ENCODE data around the gene APC2.
A peak's percentile ranks its signal among the peaks of the same experiment; 100 is the strongest.

The APC2 gene

GRCh38 chr19:1449467-1450442, at the start of gene APC2:
Gene APC2 (plus strand): TSS chr19:1450121. CDS start chr19:1453002, 2,881 bp downstream.
- Mint-ChIP-seq H3K4me1 (peaks cover 29% of the 10 kb centered on the region), H3K27me3 (peaks cover 90% of the 10 kb centered on the region), H3K4me3 (peak within 1 kb of the TSS; percentile 29 to 78), H3K27ac (peak within 1 kb of the TSS in 1 of 2 donors; percentile 16), H3K9me3 (no peaks in the 10 kb centered on the region)
- peak in 1 of 2 donors; percentile 59 for DNase-seq
- peak; percentile 57 for ATAC-seq

GRCh38 chr19:1400281-1401137, 49.4 kb upstream of the APC2 start:
- peak overlapping the region; percentile 70 to 81 for H3K4me3 Mint-ChIP-seq
- no peak overlapping the region for H3K27ac Mint-ChIP-seq
- H3K9me3 Mint-ChIP-seq = no peaks in the 10 kb centered on the region
- peaks cover 16% of the 10 kb centered on the region for H3K27me3 Mint-ChIP-seq
- H3K4me1 Mint-ChIP-seq = peaks cover 47% of the 10 kb centered on the region
- DNase-seq = peak in 1 of 2 donors; percentile 13
- ATAC-seq = peak; percentile 37

- ATAC-seq = peak; percentile 69
- H3K27ac Mint-ChIP-seq = no peak within 1 kb of the TSS
- no peaks in the 10 kb centered on the region for H3K9me3 Mint-ChIP-seq
- H3K27me3 Mint-ChIP-seq = peaks cover 16% of the 10 kb centered on the region
- H3K4me3 Mint-ChIP-seq = peak within 1 kb of the TSS; percentile 70 to 81
- peaks cover 43% of the 10 kb centered on the region for H3K4me1 Mint-ChIP-seq
- DNase-seq = peak; percentile 48 to 57
Observed at GRCh38 chr19:1401138-1401888, 48.6 kb upstream of the APC2 start, which contains the start of gene GAMT. Gene GAMT (minus strand): TSS chr19:1401542. CDS start chr19:1401476, 66 bp downstream.

- DNase-seq = no peak
- peaks cover 43% of the 10 kb centered on the region for H3K4me1 Mint-ChIP-seq
- peak overlapping the region; percentile 54 to 59 for H3K4me3 Mint-ChIP-seq
- no peak overlapping the region for H3K27ac Mint-ChIP-seq
- peaks cover 16% of the 10 kb centered on the region for H3K27me3 Mint-ChIP-seq
- ATAC-seq = no peak
- H3K9me3 Mint-ChIP-seq = no peaks in the 10 kb centered on the region
Observed at GRCh38 chr19:1401889-1402217, 48.1 kb upstream of the APC2 start.

- H3K27me3 Mint-ChIP-seq = peaks cover 16% of the 10 kb centered on the region
- ATAC-seq (no peak), DNase-seq (no peak)
- H3K27ac Mint-ChIP-seq = no peak overlapping the region
- H3K9me3 Mint-ChIP-seq = no peaks in the 10 kb centered on the region
- H3K4me1 Mint-ChIP-seq = peaks cover 40% of the 10 kb centered on the region
- peak overlapping the region; percentile 58 to 65 for H3K4me3 Mint-ChIP-seq
Observed at GRCh38 chr19:1402411-1403070, 47.4 kb upstream of the APC2 start.

- Mint-ChIP-seq H3K9me3 (no peaks in the 10 kb centered on the region), H3K4me1 (peaks cover 56% of the 10 kb centered on the region), H3K27me3 (peaks cover 16% of the 10 kb centered on the region), H3K4me3 (peak overlapping the region; percentile 76 to 82), H3K27ac (peak overlapping the region; percentile 74 to 93)
- ATAC-seq (peak; percentile 86), DNase-seq (peak; percentile 100)
Observed at GRCh38 chr19:1406774-1407527, 43.0 kb upstream of the APC2 start.

GRCh38 chr19:1407528-1408299, 42.2 kb upstream of the APC2 start, which contains the start of gene DAZAP1:
Gene DAZAP1 (plus strand): TSS chr19:1407586. CDS start chr19:1407774, 188 bp downstream.
- H3K27ac Mint-ChIP-seq = peak within 1 kb of the TSS; percentile 74 to 98
- peaks cover 58% of the 10 kb centered on the region for H3K4me1 Mint-ChIP-seq
- no peaks in the 10 kb centered on the region for H3K9me3 Mint-ChIP-seq
- ATAC-seq (no peak), DNase-seq (peak in 1 of 2 donors; percentile 45)
- peaks cover 10% of the 10 kb centered on the region for H3K27me3 Mint-ChIP-seq
- H3K4me3 Mint-ChIP-seq = peak within 1 kb of the TSS; percentile 76 to 97

GRCh38 chr19:1408300-1409203, 41.4 kb upstream of the APC2 start:
- ATAC-seq = peak; percentile 17
- H3K27ac Mint-ChIP-seq = peak overlapping the region; percentile 97 to 98

GRCh38 chr19:1409204-1410005, 40.5 kb upstream of the APC2 start:
- no peak for ATAC-seq
- Mint-ChIP-seq H3K4me1 (peaks cover 65% of the 10 kb centered on the region), H3K27me3 (no peaks in the 10 kb centered on the region), H3K9me3 (no peaks in the 10 kb centered on the region), H3K4me3 (peak overlapping the region; percentile 95 to 97), H3K27ac (peak overlapping the region; percentile 97 to 98)
- no peak for DNase-seq

More at GRCh38 chr19:1408300-1409203, 41.4 kb upstream of the APC2 start:
- Mint-ChIP-seq H3K27me3 (peaks cover 2% of the 10 kb centered on the region), H3K9me3 (no peaks in the 10 kb centered on the region), H3K4me1 (peaks cover 58% of the 10 kb centered on the region), H3K4me3 (peak overlapping the region; percentile 95 to 97)
- DNase-seq = peak; percentile 45 to 58

- DNase-seq = peak in 1 of 2 donors; percentile 48
Observed at GRCh38 chr19:1410136-1410786, 39.7 kb upstream of the APC2 start.

GRCh38 chr19:1410789-1411188, 39.1 kb upstream of the APC2 start:
- peak overlapping the region; percentile 95 to 97 for H3K4me3 Mint-ChIP-seq
- no peaks in the 10 kb centered on the region for H3K27me3 Mint-ChIP-seq
- H3K4me1 Mint-ChIP-seq = peaks cover 76% of the 10 kb centered on the region
- DNase-seq = no peak
- H3K9me3 Mint-ChIP-seq = no peaks in the 10 kb centered on the region
- ATAC-seq = no peak
- peak overlapping the region; percentile 83 to 94 for H3K27ac Mint-ChIP-seq

More at GRCh38 chr19:1410136-1410786, 39.7 kb upstream of the APC2 start:
- peak overlapping the region; percentile 95 to 97 for H3K4me3 Mint-ChIP-seq
- no peaks in the 10 kb centered on the region for H3K27me3 Mint-ChIP-seq
- ATAC-seq = no peak
- peaks cover 71% of the 10 kb centered on the region for H3K4me1 Mint-ChIP-seq
- peak overlapping the region; percentile 83 to 94 for H3K27ac Mint-ChIP-seq
- H3K9me3 Mint-ChIP-seq = no peaks in the 10 kb centered on the region

Measured in stimulated activated naive CD8-positive, alpha-beta T cell treated with anti-CD3 and anti-CD28 coated beads, Interleukin-15, amount 100 ng/mL, for 72 hours (primary cell).